Raji (cell line): Measurements from ENCODE around the gene MTHFD2.

Source experiments
- POLR2A ChIP-seq: IDR thresholded peaks from 2 replicates; pipeline ENCODE4 v1.6.1; 2011; ENCODE audit warnings: low read depth, low read length, control low read depth; ENCODE audit not compliant: insufficient read depth

The MTHFD2 gene

DNA sequence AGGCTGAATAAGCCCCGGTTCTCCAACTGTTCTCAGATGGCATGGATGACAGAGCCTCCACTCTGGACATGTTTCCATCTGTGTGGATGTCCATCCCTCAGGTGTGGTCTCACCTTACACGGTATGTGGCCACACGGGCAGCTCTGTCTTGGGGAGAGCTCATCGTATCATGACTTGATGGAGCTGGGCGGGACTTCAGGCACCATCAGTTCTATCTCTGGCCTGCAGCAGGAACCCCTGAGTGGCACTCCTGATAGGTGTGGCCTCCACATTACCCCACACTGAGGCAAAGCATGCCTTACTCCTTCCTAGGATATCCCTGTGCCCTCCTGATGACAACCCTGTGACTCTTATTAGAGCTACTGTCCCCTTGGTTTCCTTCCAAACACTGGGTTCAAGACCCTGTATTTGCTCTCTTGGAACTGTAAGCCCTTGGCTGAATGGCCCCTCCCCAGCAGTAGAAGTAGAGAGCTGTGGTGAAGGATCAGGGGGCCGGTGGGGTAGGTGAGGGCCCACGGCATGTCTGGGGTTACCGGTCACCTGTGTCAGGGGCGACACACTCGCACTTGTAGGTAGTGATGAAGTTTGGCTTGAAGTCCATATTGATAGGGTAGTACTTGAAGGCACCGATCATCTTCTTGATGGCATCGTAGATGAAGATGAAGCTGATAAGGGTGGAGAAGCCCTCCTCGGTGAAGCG lies 48.2 kb downstream of the MTHFD2 start:
- TF ChIP-seq POLR2A = no peak

DNA sequence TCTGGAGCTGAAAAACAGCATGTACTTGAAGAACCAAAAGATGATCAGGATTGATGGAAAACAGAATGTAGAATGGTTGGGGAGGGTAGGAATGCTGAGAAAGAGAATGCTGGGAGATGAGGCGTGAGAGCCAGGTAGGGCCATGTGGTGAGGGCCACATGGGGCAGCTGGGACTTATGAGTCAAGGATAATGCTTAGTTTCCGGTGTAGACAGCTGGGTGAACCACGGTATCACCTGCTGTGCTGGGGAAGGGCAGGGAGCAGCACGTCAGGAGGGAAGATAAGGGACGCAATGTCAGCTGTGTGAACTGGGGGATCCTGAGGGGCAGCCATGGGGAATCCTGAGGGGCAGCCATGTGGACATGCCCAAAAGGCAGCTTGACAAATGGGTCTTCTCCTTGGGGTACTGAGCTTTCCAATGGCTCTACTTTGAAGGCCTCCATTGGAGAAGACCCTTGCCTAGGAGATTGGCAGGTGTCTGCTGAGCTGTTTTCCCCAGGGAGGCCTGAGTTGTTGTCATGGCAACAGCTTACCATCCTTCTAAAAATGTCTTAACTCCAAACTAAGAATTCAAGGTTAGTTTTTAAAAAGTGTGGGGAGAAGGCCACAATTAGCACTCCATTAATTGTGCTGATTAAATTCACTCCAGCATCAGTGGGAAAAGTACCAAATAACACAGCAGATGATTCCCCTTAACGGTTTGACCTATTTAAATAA lies 51.1 kb downstream of the MTHFD2 start:
- no peak for TF ChIP-seq POLR2A

DNA sequence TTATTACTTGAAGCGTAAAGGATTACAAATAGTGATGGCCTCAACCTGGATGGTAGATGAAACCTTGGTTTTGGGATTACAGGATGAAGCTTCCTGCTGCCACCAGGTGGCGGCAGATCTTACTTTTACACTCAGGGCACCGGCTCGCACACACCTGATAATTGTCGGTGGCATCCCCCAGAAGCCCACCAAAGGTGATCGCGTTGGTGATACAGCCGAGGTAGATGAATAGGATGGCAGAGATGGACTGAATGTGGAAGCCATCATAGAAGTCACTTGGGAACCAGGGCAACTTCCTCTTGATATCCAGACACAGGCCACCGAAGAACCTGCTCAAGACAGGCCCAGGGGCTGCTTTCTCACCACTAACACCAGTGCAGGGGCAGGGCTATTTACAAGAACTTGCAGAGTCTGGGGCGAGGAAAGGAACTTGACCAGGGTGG lies 51.8 kb downstream of the MTHFD2 start:
- TF ChIP-seq POLR2A = no peak

DNA sequence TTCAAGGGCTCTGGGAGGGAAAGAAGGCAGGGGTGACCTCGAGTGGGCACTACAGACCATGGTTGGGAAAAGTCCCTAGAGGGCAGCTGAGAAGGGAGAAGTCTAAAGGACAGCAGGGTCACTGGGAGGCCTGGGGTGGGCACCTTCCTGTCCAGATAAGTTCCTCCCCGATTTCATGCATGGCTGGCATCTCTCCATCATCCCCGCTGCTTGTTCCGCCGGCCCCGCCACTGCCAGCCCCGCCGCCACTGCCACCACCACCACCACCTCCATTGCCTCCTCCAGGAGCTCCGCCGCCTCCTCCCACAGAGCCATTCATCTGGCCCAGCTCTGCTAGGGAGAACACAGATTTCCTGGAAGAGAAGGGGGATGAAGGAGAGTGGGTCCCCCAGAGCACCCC lies 53.6 kb downstream of the MTHFD2 start:
- no peak for TF ChIP-seq POLR2A

DNA sequence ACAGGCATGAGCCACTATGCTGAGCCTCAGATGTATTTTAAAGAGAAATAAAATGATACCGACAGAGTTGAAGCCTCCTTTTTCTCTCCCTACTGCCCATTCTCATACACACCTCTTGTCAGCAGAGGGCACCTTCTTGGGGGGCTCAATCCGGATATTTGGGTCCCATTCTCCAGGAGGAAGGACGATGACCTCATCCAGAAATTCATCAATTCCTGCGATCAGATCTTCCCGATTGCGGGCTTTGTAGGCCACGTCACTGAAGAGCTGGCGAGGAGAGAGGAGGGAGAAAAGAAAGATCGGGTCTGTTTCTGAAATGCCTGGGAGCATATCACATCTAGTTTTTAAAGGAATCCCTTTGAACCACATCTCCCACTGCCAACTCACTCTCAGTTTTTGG lies 54.4 kb downstream of the MTHFD2 start:
- TF ChIP-seq POLR2A = no peak

DNA sequence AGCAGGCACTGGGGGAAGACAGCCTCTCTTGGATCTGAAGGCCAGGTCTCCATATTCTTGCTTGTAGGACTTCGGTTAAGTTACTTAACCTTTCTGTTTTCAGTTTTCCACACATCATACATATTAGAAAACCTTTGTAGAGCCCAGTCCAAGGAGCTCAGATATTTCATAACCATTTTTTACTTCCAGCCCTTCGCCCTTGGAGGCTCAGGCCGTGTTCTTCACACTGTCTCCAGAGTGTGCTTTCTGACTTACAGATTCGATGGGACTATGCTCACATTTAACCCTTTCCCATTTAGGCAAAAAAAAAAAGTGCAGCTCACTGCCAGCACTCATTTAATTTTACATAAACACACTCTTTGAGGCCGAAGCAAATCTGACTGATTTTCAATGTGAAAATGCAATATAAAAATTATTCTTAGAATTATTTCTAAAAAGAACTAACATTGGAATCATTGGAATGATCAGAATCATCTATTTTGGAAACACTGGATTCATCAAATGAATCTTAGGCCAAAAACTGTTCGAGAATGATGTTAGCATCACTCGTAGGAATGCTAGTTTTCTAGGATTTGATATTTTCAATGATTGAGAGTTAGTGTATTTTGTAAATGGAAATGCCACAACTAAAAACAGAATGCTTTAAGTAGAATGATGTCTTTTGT lies 55.0 kb downstream of the MTHFD2 start:
- no peak for TF ChIP-seq POLR2A

DNA sequence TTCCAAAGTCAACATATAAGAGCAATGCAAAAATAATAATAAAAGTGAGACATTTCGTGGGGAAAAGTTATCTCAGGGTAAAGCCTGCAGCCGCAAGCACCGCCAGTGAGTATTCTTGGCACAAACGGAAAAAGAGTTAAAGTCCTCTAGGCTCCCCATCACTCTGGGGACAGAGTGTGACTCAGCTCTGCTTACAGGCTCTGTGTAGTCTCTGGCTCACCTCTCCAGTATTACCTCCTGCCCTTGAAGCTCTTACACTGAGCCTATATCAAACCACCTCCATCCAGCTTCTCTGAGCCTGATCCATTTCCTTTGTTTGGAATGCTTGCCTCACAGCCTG lies 55.5 kb downstream of the MTHFD2 start:
- TF ChIP-seq POLR2A = no peak

DNA sequence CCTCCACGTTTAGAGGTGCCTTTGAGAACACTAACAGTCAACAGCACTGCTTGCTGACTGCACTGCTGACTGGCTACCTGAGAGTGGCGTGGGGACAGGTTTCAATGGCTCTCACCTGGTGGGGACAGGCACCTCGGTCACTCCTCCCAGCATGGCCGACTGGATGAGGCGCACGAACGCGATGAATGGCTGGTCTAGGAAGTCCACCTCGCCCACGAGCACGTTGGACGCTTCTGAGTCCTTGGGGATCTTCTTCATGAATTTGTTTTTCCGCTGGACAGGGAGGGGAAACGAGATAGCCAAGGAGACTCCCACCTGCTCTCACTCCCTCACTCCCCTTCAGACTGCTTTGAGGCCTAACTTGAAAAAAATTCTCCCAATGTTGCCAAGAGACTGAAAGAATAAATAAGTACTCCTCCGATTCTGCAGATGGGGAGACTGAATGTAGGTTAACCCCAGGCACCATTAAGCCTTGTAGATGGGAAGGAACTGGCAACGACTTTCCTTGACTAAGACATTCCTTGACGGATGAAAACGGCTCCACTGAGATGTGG lies 57.3 kb downstream of the MTHFD2 start:
- TF ChIP-seq POLR2A = no peak

- TF ChIP-seq POLR2A = no peak
Measured at GRCh38 chr2:74259191-74259590, 60.8 kb downstream of the MTHFD2 start.

DNA sequence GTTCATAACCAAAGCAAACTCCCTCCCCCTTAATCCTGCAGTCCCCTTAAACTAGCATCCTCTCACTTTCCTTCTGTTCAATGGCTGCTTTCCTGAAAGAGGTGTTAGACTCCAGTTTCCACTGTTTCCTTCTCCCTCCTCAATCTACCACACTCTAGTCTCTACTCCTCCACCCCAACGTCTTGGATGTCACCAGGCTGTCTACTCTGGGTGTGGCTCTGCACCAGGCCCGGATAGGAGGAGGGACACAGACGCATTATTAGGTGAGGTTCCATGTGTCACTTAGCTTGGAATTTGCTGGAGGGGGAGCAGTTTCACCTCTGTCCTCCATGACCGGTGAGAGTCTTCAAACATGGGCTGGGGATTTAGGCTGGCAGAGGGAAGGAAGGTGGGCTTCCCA lies 61.3 kb downstream of the MTHFD2 start:
- TF ChIP-seq POLR2A = no peak

DNA sequence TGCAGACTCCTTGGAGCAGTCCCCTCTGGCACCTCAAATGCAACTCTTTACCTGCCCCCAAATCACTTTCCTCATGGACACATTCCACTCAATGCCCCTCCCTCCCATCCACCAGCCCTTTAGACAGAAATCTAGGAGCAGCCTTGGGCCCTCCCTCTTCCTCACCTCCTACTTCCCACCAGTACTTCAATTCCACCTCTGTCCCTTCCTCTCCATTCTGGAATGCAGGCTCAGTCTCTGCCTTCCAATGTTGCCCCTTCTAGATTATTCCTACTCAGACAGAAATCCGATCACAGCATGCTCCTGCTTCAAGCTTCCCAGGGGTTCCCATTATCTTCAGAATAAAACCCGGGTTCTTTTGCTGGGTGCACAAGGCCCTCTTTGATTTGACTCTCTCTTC lies 62.1 kb downstream of the MTHFD2 start:
- TF ChIP-seq POLR2A = no peak

DNA sequence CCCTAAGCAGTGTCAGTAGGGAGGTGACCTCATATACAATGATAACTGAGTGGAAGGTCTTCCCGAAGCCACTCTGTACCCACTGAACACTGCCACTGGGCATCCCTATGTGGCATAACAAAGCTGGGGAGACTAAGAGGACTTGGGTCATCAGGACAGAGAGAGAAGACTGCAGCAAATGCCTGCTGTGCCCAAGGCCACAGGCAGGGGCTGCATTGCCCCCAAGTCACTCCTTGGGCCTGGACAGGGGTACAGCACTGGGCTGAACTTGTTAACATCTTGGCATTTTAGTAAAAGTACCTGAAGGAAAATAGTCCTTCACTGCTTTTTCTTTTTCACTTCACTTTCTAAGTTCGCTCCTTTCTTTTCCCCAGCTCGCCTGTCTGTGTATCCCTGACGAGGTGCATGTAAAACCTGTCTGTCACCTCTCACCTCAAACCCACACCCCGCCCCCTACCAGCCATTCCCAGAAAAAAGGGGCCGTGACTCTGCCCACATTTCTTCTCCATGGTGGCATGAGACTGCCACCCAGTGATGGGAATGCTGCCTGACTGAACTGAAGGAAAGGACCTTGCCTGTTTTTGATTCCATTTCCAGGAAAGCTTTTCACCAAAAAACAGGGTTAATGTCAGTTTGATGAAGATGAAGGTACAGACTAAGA lies 62.9 kb downstream of the MTHFD2 start:
- no peak for TF ChIP-seq POLR2A

GRCh38 chr2:74262681-74263080 lies 64.3 kb downstream of the MTHFD2 start:
- no peak for TF ChIP-seq POLR2A

GRCh38 chr2:74264281-74264680 lies 65.9 kb downstream of the MTHFD2 start:
- no peak for TF ChIP-seq POLR2A

GRCh38 chr2:74267068-74267467 lies 68.7 kb downstream of the MTHFD2 start:
- TF ChIP-seq POLR2A = no peak
